GM03348 (cell line): Measurements from ENCODE around the gene NPR1.
A peak's percentile ranks its signal among the peaks of the same experiment; 100 is the strongest.

Source experiments
- DNase-seq: peaks from one replicate; pipeline ENCODE4 v3.0.0; 2012; ENCODE audit warnings: low spot score

NPR1 gene

GRCh38 chr1:153727463-153728304 lies 49.2 kb downstream of the NPR1 start, which contains the start of gene INTS3:
Gene INTS3, plus strand, starts transcription at chr1:153728050. Its CDS starts 585 bp downstream, at chr1:153728635.
- DNase-seq: peak; percentile 100

DNA sequence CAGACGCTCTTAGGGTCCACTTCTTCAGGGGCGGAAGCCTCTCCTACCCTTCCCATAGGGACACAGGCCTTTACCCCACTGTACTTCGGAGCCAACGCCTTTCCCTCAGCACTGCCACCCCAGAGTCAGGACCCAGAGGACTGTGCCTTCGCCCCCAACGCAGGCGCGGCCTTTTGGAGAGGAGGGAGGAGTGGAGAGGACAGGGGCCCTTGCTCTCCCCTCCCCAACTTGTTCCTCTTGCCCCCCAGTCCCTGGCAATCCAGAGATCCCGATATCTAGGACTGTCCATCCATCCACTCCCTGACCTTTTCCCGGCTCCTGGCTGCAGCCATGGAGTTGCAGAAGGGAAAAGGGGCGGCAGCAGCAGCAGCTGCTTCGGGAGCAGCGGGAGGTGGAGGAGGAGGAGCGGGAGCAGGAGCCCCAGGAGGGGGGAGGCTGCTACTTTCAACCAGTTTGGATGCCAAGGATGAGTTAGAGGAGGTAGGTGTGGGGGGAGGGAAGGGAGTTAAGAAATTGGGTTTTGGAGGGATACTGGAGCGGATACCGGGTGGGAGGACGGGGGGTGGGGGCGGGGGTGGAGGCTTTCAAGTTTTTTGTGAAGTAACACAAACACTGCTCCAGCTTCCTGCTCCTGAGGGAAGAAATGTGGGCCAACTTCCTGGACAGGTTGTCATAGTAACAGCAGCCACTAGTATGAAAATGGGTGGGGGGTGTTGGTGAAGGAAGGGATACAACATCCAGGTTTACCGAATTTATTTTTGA lies 50.0 kb downstream of the NPR1 start:
- peak; percentile 51 for DNase-seq

DNA sequence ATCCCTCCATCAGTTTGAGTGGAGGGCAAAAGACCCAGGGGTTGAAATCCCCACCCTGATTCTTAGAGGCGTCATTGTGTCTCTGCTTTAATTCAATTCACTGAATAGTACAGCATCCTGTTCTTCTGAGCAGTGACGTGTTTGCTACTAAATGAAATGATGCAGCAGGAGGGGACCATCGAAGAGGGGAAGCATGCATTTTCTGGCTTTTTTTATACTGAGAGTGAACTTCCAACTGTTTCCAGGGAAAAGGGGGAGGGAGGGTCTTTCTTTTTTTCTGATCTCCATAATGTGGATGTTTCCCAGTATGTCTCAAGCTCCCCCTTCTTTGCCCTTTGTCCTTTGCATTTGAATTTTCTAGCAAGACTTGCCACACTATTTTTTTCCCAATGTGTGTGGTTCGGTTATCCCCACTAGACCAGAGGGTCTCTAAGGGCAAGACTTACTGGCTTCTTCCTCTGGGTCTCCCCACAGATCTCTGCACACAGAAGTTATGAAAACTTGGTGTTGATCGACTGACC lies 52.0 kb downstream of the NPR1 start:
- no peak for DNase-seq

GRCh38 chr1:153733970-153734369 lies 55.5 kb downstream of the NPR1 start:
- DNase-seq: no peak

DNA sequence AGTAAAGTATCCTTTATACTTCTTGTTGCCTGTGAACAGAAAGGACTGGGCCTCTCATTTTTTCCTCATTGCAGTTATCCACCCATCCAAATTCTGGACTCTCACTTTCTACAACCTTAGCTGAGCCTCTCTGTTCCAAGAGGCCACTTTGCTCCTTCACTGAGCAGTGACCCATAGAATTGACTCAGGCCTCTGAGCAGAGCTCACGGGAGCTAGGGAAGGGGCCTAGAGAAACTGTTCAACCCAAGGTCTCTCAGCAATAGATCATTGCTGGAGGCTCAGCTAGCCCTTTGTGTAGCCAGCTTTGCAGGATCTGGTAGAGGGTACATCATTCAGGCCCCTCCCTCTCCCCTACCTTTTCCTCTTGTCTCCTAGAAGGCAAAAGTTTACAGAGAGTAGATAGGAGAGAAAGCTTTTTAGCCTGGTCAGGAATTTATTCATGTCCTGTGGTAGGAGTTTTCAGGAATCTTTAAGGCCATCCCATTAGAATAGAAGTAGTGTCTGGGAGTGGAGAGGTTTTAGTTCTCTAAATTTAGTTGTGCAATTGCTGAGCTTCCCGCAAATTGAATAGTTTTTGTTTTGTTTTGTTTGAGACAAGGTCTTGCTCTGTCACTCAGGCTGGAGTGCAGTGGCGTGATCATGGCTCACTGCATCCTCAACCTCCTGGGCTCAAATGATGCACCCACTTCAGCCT lies 56.1 kb downstream of the NPR1 start:
- DNase-seq: no peak

GRCh38 chr1:153735090-153735420 lies 56.6 kb downstream of the NPR1 start:
- no peak for DNase-seq

GRCh38 chr1:153741986-153742385 lies 63.5 kb downstream of the NPR1 start:
- no peak for DNase-seq

DNA sequence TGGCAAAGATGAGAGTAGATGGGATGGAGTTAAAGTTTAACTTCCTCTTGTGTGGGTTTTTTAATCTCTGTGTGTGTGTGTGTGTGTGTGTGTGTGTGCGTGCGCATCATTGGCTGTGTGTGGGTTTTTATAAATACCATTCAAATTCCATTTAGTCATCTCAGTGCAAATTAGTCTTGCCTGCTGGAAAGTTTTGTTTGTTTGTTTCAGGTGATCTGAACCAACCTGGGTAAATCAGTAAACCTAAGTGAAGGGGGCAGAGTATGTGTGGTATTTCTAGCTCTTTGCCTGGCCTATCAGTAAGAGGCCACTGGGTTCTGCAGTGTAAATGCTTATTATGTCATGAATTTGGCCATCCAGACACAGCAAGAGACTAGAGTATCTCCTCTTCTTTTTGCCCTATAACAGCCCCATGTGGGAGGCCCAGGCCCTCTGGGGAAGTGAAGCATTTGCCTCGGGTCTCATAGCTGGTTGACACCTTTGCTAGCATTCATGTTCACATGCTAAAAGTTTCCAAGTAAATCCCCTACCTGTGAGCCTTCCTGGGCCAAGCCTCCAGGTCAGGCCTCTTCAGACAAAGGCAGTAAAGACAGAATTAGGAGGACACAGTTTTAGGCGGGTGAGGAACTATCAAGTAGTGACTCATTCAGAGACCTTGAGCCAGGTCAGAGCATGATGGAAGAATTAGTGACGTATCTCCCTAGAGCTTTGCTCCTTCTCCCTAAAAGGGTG lies 64.1 kb downstream of the NPR1 start:
- DNase-seq: peak; percentile 29
